Hepatocyte (in vitro differentiated cells): ENCODE data around the gene WNT7A. TPM values are rescaled to one million over a fixed set of nuclear protein-coding genes. Genes with fewer than 3 reads are reported as not detected.
"Not testable (repeated sequence)": the region's sequence is repeated elsewhere in the genome, so short reads cannot be mapped to it uniquely, and the experiment has no call there.

Experiments
- DNase-seq: peaks from one replicate; pipeline ENCODE4 v3.0.0-alpha.2; 2016; ENCODE audit warnings: low spot score
- H2AFZ ChIP-seq: fragments of 200-600 bp; sonication (generic); 2 replicates; pipeline ENCODE4 v1.6.0; 2016; ENCODE audit warnings: antibody characterized with exemption, mild to moderate bottlenecking
- H3K27ac ChIP-seq: fragments of 200-600 bp; sonication (generic); 2 replicates; pipeline ENCODE4 v1.5.1; 2016; ENCODE audit warnings: mild to moderate bottlenecking
- H3K27me3 ChIP-seq: fragments of 200-600 bp; sonication (generic); 2 replicates; pipeline ENCODE4 v1.6.1; 2016
- H3K36me3 ChIP-seq: fragments of 200-600 bp; sonication (generic); replicated peaks from 2 replicates; pipeline ENCODE4 v1.5.1; 2016; ENCODE audit warnings: low read depth; ENCODE audit not compliant: insufficient read depth
- H3K4me1 ChIP-seq: fragments of 200-600 bp; sonication (generic); 2 replicates; pipeline ENCODE4 v1.5.1; 2016; ENCODE audit warnings: mild to moderate bottlenecking, moderate library complexity; ENCODE audit not compliant: insufficient read depth
- H3K4me2 ChIP-seq: fragments of 200-600 bp; sonication (generic); 2 replicates; pipeline ENCODE4 v1.6.0; 2016
- H3K4me3 ChIP-seq: fragments of 200-600 bp; sonication (generic); 2 replicates; pipeline ENCODE4 v1.5.1; 2016; ENCODE audit warnings: mild to moderate bottlenecking
- H3K79me2 ChIP-seq: fragments of 200-600 bp; sonication (generic); 2 replicates; pipeline ENCODE4 v1.6.0; 2017; ENCODE audit warnings: mild to moderate bottlenecking
- H3K9me2 ChIP-seq: fragments of 200-600 bp; sonication (generic); replicated peaks from 2 replicates; pipeline ENCODE4 v1.6.0; 2017; ENCODE audit warnings: mild to moderate bottlenecking; ENCODE audit not compliant: insufficient read depth
- H3K9me3 ChIP-seq: fragments of 200-600 bp; sonication (generic); 2 replicates; pipeline ENCODE4 v1.5.1; 2016; ENCODE audit warnings: low read depth, mild to moderate bottlenecking
- H4K20me1 ChIP-seq: fragments of 200-600 bp; sonication (generic); 2 replicates; pipeline ENCODE4 v1.6.0; 2016; ENCODE audit warnings: mild to moderate bottlenecking; ENCODE audit not compliant: insufficient read depth, poor library complexity, severe bottlenecking
- EZH2 ChIP-seq: fragments of 200-600 bp; sonication (generic); IDR thresholded peaks from 2 replicates; pipeline ENCODE4 v1.6.1; 2016; ENCODE audit warnings: antibody characterized with exemption, mild to moderate bottlenecking, borderline replicate concordance
- EZH2phosphoT487 ChIP-seq: fragments of 200-600 bp; sonication (generic); IDR thresholded peaks from one replicate; pipeline ENCODE4 v1.6.1; 2018; ENCODE audit warnings: antibody characterized with exemption, mild to moderate bottlenecking, low read depth, moderate library complexity; ENCODE audit not compliant: unreplicated experiment, severe bottlenecking
- WGBS: methylation state at CpG from one replicate; pipeline ENCODE4 v1.1.6; 2016; ENCODE audit warnings: low lambda C conversion rate; ENCODE audit errors: missing lambda C conversion rate; 5-methylcytosine and 5-hydroxymethylcytosine counted together
- polyA plus RNA-seq: library from polyadenylated mRNA; unstranded; fragments of >200 nt; fragmentation: Nextera tagmentation; extraction: Ambion mirVana; gene quantifications from 2 replicates; pipeline ENCODE4 v1.2.1, GENCODE V29; 2016
- total RNA-seq: library from RNA; depleted of rRNA; stranded (reverse); fragments of >200 nt; gene quantifications from 2 replicates; pipeline ENCODE4 v1.2.3, GENCODE V29; 2014
- TF ChIP-seq, protein P1 (sequence below): fragments of 200-600 bp; sonication (generic); IDR thresholded peaks from 2 replicates; pipeline ENCODE4 v1.5.1; 2016; ENCODE audit warnings: antibody characterized with exemption, mild to moderate bottlenecking; ENCODE audit not compliant: poor library complexity

Gene WNT7A
- total and polyA plus RNA-seq, 2 experiments from 2014 or later, result 0.04 to 0.13 TPM

DNA sequence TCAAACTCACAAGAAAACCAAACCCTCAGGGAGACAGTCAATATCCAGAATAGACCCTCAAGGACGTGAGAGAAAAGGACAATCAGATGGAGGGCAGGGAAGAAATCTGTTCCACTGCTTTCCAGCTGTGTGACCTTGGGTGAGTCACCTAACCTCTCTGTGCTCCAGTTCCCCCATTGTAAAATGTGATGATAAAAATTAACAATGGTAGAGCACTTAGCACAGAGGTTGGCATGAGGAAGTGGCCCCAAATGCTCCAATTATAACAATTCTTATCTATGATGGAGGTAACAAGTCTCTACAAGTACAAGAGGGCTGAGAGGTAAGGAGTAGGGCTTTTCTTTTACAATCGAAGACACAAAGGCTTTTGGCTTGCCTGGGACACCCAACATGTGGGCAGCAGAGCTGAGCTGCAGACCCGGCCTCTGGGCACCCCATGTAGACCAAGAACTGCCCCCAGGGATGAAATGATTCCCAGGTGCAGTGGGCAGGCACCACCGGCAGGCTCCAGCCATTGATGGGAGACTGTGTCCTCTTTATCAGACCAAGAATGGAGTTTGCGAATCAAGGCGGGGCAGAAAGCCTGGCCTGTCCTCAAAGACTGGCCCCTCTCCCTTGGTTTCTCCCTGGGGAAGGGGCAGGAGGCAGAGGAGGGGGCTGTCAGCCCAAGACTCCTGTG is 22.0 kb downstream of the WNT7A start:
- WGBS, result 79% methylated on average over 6 of the region's 6 CpGs
- Histone ChIP-seq H3K27me3 (peaks cover 4% of the 10 kb centered on the region), H3K36me3 (no peaks in the 10 kb centered on the region)

DNA sequence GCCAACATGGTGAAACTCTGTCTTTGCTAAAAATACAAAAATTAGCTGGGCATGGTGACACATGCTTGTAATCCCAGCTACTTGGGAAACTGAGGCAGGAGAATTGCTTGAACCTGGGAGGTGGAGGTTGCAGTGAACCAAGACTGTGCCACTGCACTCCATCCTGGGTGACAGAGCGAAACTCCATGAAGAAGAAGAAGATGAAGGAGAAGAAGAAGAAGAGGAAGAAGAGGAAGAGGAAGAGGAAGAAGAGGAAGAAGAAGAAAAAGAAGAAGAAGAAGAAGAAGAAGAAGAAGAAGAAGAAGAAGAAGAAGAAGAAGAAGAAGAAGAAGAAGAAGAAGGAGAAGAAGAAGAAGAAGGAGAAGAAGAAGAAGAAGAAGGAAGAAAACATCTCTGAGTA is 23.2 kb downstream of the WNT7A start:
- H3K36me3 ChIP-seq, H3K27ac ChIP-seq, H3K79me2 ChIP-seq, H3K9me3 ChIP-seq, H4K20me1 ChIP-seq, DNase-seq, H3K4me2 ChIP-seq, H3K4me1 ChIP-seq, H3K27me3 ChIP-seq, H3K4me3 ChIP-seq, H2AFZ ChIP-seq, H3K9me2 ChIP-seq: not testable (repeated sequence)
- 87% methylated on average over 1 of the region's 1 CpG for WGBS

More for the DNA sequence above, 22.0 kb downstream of the WNT7A start:
- Histone ChIP-seq H3K79me2 (no peaks in the 10 kb centered on the region), H2AFZ (no peak overlapping the region), H3K4me3 (no peak overlapping the region), H3K4me2 (no peak overlapping the region), H3K27ac (no peak overlapping the region), H3K9me3 (no peaks in the 10 kb centered on the region), H3K9me2 (no peaks in the 10 kb centered on the region), H3K4me1 (no peaks in the 10 kb centered on the region), H4K20me1 (no peaks in the 10 kb centered on the region)
- TF ChIP-seq, protein P1, sequence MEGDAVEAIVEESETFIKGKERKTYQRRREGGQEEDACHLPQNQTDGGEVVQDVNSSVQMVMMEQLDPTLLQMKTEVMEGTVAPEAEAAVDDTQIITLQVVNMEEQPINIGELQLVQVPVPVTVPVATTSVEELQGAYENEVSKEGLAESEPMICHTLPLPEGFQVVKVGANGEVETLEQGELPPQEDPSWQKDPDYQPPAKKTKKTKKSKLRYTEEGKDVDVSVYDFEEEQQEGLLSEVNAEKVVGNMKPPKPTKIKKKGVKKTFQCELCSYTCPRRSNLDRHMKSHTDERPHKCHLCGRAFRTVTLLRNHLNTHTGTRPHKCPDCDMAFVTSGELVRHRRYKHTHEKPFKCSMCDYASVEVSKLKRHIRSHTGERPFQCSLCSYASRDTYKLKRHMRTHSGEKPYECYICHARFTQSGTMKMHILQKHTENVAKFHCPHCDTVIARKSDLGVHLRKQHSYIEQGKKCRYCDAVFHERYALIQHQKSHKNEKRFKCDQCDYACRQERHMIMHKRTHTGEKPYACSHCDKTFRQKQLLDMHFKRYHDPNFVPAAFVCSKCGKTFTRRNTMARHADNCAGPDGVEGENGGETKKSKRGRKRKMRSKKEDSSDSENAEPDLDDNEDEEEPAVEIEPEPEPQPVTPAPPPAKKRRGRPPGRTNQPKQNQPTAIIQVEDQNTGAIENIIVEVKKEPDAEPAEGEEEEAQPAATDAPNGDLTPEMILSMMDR, result no peak
- no peak for TF ChIP-seq EZH2
- no peak for TF ChIP-seq EZH2phosphoT487
- no peak for DNase-seq

GRCh38 chr3:13856006-13856405 is 23.9 kb downstream of the WNT7A start:
- Histone ChIP-seq H3K27ac (no peak overlapping the region), H3K9me2 (no peaks in the 10 kb centered on the region), H3K9me3 (no peaks in the 10 kb centered on the region), H3K4me2 (no peak overlapping the region), H3K4me3 (no peak overlapping the region), H4K20me1 (no peaks in the 10 kb centered on the region), H3K4me1 (no peaks in the 10 kb centered on the region), H3K27me3 (peaks cover under 1% of the 10 kb centered on the region), H3K79me2 (no peaks in the 10 kb centered on the region), H3K36me3 (no peaks in the 10 kb centered on the region), H2AFZ (no peak overlapping the region)
- DNase-seq, result no peak
- TF ChIP-seq EZH2 (no peak), EZH2phosphoT487 (no peak)
- TF ChIP-seq, protein P1, result no peak
- WGBS, result 90% methylated on average over 6 of the region's 7 CpGs

DNA sequence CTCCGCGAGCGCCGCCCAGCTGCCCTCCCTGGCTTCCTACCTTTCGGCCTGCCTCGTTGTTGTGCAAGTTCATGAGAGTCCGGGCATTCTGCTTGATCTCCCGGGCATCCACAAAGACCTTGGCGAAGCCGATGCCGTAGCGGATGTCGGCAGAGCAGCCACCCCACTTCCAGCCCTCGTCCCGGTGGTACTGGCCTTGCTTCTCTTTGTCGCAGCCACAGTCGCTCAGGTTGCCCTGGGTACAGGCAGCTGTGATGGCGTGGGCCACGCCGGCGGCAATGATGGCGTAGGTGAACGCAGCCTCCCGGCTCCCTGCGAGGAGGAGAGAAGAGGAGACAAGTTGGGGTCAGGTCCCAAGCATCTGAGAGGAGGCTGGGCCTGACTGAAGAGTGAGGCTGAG is 25.4 kb downstream of the WNT7A start:
- Histone ChIP-seq H3K9me2 (no peaks in the 10 kb centered on the region), H3K9me3 (no peaks in the 10 kb centered on the region), H2AFZ (no peak overlapping the region), H4K20me1 (no peaks in the 10 kb centered on the region), H3K27ac (no peak overlapping the region), H3K4me2 (no peak overlapping the region), H3K4me1 (no peaks in the 10 kb centered on the region), H3K4me3 (no peak overlapping the region), H3K27me3 (no peaks in the 10 kb centered on the region), H3K36me3 (no peaks in the 10 kb centered on the region), H3K79me2 (no peaks in the 10 kb centered on the region)
- 93% methylated on average over 25 of the region's 25 CpGs for WGBS
- no peak for TF ChIP-seq EZH2
- no peak for TF ChIP-seq EZH2phosphoT487
- TF ChIP-seq, protein P1, result no peak
- no peak for DNase-seq
